OCI-LY7 (cell line): ENCODE results near the gene UGT3A2. TPM values are rescaled to one million over a fixed set of nuclear protein-coding genes. Genes with fewer than 3 reads are reported as not detected.
A peak's percentile ranks its signal among the peaks of the same experiment; 100 is the strongest.

Source experiments
- BruUV-seq: library from RNA; stranded (reverse); fragments of 400-500 nt; replicated peaks from 2 replicates; lab custom pipeline; 2021; lab: Mats Ljungman, UMichigan
- CTCF ChIA-PET: fragments of 300-600 bp; sonication (Branson Sonifier 250); formaldehyde crosslinking; loops from one replicate; lab custom pipeline; 2022; ENCODE audit warnings: antibody characterized with exemption; ENCODE audit not compliant: unreplicated experiment; lab: Charles Lee
- POLR2A ChIA-PET: fragments of 300-600 bp; sonication (Branson Sonifier 250); formaldehyde crosslinking; loops from one replicate; lab custom pipeline; 2022; ENCODE audit warnings: antibody characterized with exemption; lab: Charles Lee
- DNase-seq: peaks from one replicate; pipeline ENCODE4 v3.0.0-alpha.2; 2015; ENCODE audit warnings: low spot score
- H2AFZ ChIP-seq: fragments of 200-600 bp; sonication (generic), shearing (Covaris generic); 2 replicates; pipeline ENCODE4 v1.6.1; 2014; ENCODE audit warnings: mild to moderate bottlenecking, antibody characterized with exemption, low read length, moderate library complexity
- H3K27ac ChIP-seq: fragments of 200-600 bp; sonication (generic); 2 replicates; pipeline ENCODE4 v1.5.1; 2014; ENCODE audit warnings: mixed run types, low read depth, mild to moderate bottlenecking, moderate library complexity, low read length, inconsistent platforms; ENCODE audit not compliant: poor library complexity, severe bottlenecking
- H3K36me3 ChIP-seq: fragments of 200-600 bp; sonication (generic); 2 replicates; pipeline ENCODE4 v1.6.1; 2014; ENCODE audit warnings: mild to moderate bottlenecking, antibody characterized with exemption, low read length, moderate library complexity, mixed read lengths; ENCODE audit not compliant: insufficient read depth
- H3K4me1 ChIP-seq: fragments of 200-600 bp; sonication (generic); 2 replicates; pipeline ENCODE4 v1.5.1; 2014; ENCODE audit warnings: mild to moderate bottlenecking, low read length; ENCODE audit not compliant: insufficient read depth, poor library complexity, severe bottlenecking
- H3K4me2 ChIP-seq: fragments of 200-600 bp; sonication (generic); 2 replicates; pipeline ENCODE4 v1.6.1; 2014; ENCODE audit warnings: mild to moderate bottlenecking, low read length
- H3K4me3 ChIP-seq: fragments of 200-600 bp; sonication (generic); 2 replicates; pipeline ENCODE4 v1.5.1; 2014; ENCODE audit warnings: mild to moderate bottlenecking, low read depth, low read length; ENCODE audit not compliant: poor library complexity, severe bottlenecking
- H3K79me2 ChIP-seq: fragments of 200-600 bp; sonication (generic); 2 replicates; pipeline ENCODE4 v1.6.1; 2016; ENCODE audit warnings: low read depth, mild to moderate bottlenecking, low read length, moderate library complexity, mixed read lengths; ENCODE audit not compliant: insufficient read depth
- H3K9me2 ChIP-seq: fragments of 200-600 bp; sonication (generic); 2 replicates; pipeline ENCODE4 v1.6.1; 2016; ENCODE audit warnings: mild to moderate bottlenecking, low read length, mixed read lengths; ENCODE audit not compliant: insufficient read depth
- H3K9me3 ChIP-seq: fragments of 200-600 bp; sonication (generic); 2 replicates; pipeline ENCODE4 v1.6.1; 2014; ENCODE audit warnings: mild to moderate bottlenecking, mixed run types, low read length, mixed read lengths
- H4K20me1 ChIP-seq: fragments of 200-600 bp; sonication (generic); 2 replicates; pipeline ENCODE4 v1.6.1; 2014; ENCODE audit warnings: mild to moderate bottlenecking, antibody characterized with exemption, low read length, moderate library complexity, mixed read lengths; ENCODE audit not compliant: insufficient read depth
- EZH2phosphoT487 ChIP-seq: fragments of 200-600 bp; sonication (generic); IDR thresholded peaks from 2 replicates; pipeline ENCODE4 v1.6.1; 2018; ENCODE audit warnings: low read depth, borderline replicate concordance, mild to moderate bottlenecking, mixed run types, antibody characterized with exemption, low read length, moderate library complexity, mixed read lengths
- intact Hi-C: fragments of 100-400 bp; cut with micrococcal nuclease; formaldehyde crosslinking; loops from one replicate; pipeline ENCODE4 v1.10.0; 2022; ENCODE audit not compliant: unreplicated experiment
- total RNA-seq, 2 experiments: library from RNA; depleted of rRNA in 1 of 2; stranded (reverse); fragments of >200 nt in 1 of 2; shearing (Covaris generic) in 1 of 2; gene quantifications; 2 replicates each; pipeline ENCODE4 v1.2.3, GENCODE V29; 2014 to 2022
- TF ChIP-seq, protein P1 (sequence below): fragments of 200-600 bp; sonication (generic); conservative IDR thresholded peaks from 2 replicates; pipeline ENCODE4 v1.5.1; 2014; ENCODE audit warnings: mild to moderate bottlenecking, antibody characterized with exemption, low read length, moderate library complexity, mixed read lengths

Gene UGT3A2
- total RNA-seq, 2 experiments from 2014 or later, result 0.13 TPM; not detected in 1

DNA sequence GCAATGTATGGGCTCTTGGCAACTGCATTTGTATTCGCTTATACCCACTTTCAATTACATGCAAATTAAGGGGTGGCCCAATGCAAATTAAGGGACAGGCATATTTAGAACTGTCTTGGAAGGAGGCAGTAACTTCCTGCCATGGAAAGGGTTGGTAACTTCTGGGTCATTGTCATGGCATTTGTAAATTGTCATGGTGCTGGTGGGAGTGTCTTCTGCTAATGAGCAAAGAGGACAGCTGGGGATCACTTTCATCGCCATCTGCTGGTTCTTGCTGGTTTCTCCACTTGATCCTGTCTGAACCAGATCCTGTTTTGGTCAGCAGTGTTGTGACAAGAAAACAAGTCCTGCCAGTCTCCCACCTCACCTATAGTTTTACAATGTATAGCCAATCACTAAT, 23.3 kb upstream of the UGT3A2 start:
- H3K4me1 ChIP-seq, result no peaks in the 10 kb centered on the region
- no peak overlapping the region for H3K4me2 ChIP-seq
- ChIA-PET POLR2A (interaction anchor here (0.7 kb wide), 1 partner anchor 264 kb away, joined by 4 read pairs; no protein-coding TSS in a partner anchor), CTCF (interaction anchor here (1.3 kb wide), 1 partner anchor 11 kb away, joined by 4 read pairs; no protein-coding TSS in a partner anchor)
- H3K9me2 ChIP-seq, result no peaks in the 10 kb centered on the region
- no TSS peak for BruUV-seq
- TF ChIP-seq, protein P1, sequence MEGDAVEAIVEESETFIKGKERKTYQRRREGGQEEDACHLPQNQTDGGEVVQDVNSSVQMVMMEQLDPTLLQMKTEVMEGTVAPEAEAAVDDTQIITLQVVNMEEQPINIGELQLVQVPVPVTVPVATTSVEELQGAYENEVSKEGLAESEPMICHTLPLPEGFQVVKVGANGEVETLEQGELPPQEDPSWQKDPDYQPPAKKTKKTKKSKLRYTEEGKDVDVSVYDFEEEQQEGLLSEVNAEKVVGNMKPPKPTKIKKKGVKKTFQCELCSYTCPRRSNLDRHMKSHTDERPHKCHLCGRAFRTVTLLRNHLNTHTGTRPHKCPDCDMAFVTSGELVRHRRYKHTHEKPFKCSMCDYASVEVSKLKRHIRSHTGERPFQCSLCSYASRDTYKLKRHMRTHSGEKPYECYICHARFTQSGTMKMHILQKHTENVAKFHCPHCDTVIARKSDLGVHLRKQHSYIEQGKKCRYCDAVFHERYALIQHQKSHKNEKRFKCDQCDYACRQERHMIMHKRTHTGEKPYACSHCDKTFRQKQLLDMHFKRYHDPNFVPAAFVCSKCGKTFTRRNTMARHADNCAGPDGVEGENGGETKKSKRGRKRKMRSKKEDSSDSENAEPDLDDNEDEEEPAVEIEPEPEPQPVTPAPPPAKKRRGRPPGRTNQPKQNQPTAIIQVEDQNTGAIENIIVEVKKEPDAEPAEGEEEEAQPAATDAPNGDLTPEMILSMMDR, result peak; percentile 71
- no peak for TF ChIP-seq EZH2phosphoT487
- no peaks in the 10 kb centered on the region for H3K36me3 ChIP-seq
- H4K20me1 ChIP-seq, result no peaks in the 10 kb centered on the region
- no peaks in the 10 kb centered on the region for H3K9me3 ChIP-seq
- intact Hi-C loops, result no loop called here
- no peak overlapping the region for H3K4me3 ChIP-seq
- no peaks in the 10 kb centered on the region for H3K79me2 ChIP-seq
- peak; percentile 32 for DNase-seq
- no peak overlapping the region for H3K27ac ChIP-seq
- H2AFZ ChIP-seq, result no peak overlapping the region

DNA sequence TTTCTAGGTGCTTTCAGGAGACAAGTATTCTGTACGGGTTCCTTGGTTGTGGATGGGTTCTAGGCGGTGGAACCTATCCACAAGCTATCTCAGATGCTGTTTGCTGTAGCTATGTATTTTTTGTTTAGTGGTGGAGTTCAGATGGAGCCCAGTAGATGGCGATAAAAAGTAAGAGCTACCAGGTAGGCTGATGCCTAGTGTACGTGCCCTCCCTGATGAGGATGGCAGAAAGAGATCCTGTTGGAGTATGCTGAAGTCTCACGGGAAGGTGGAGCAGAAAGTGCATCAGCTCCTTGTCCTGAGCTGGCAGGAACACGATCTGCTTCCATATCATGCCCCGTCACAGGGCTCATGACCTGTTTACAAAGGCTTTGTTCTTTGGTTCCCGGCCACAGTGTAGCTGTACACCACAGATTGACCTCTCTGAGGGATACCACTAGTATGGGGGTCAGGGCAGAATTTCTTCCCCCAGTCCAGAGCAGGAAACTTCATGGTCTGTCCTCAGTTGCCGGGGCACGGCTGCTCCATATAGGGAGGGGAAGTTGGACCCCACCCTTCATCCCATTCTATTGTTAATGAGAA, 12.6 kb upstream of the UGT3A2 start:
- Histone ChIP-seq H3K4me1 (no peaks in the 10 kb centered on the region), H4K20me1 (no peaks in the 10 kb centered on the region), H3K4me3 (no peak overlapping the region), H3K79me2 (no peaks in the 10 kb centered on the region), H3K27ac (no peak overlapping the region), H3K9me3 (no peaks in the 10 kb centered on the region), H3K4me2 (no peak overlapping the region), H3K36me3 (no peaks in the 10 kb centered on the region), H3K9me2 (no peaks in the 10 kb centered on the region), H2AFZ (0 out of 2 replicates have a peak overlapping the region, but pooled peaks have one; percentile 5)
- CTCF ChIA-PET, result interaction anchor here (0.6 to 1.5 kb wide), 7 partner anchors 9 to 228 kb away, joined by 3 to 7 read pairs (median 5); partner anchors contain the start of gene NADK2
- intact Hi-C loops, result loop anchor here (1.0 to 5.0 kb wide), 3 partner anchors 226 to 428 kb away; no protein-coding TSS in a partner anchor
- no peak for TF ChIP-seq EZH2phosphoT487
- TF ChIP-seq, protein P1, result peak; percentile 87
- no TSS peak for BruUV-seq
- POLR2A ChIA-PET, result interaction anchor here (0.6 to 1.1 kb wide), 7 partner anchors 8 to 336 kb away, joined by 3 to 4 read pairs (median 3); no protein-coding TSS in a partner anchor
- DNase-seq, result peak; percentile 63

DNA sequence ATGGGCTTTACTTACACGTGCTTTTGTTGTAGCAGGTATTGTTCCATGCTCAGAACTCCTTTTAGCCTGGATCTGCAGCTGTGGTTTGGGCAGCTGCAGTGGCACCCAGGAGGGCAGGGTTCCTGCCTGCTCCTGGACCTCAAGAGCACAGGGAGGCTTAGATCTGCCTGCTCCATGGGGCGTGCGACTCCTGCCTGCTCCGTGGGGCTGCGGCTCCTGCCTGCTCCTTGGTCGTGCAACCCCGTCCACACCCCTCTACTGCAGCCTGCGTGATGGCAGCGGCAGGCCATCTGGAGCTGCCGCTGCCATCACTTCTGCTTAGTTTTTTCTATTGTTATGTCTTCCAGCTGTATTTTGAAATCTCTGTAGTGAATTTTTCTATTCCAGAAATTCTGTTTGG, 11.7 kb upstream of the UGT3A2 start:
- POLR2A ChIA-PET, result interaction anchor here (0.6 to 1.1 kb wide), 6 partner anchors 7 to 337 kb away, joined by 3 to 4 read pairs (median 3); no protein-coding TSS in a partner anchor
- Histone ChIP-seq H3K9me3 (no peaks in the 10 kb centered on the region), H3K4me2 (no peak overlapping the region), H4K20me1 (no peaks in the 10 kb centered on the region), H3K9me2 (no peaks in the 10 kb centered on the region), H2AFZ (no peak overlapping the region), H3K79me2 (no peaks in the 10 kb centered on the region), H3K27ac (no peak overlapping the region), H3K4me1 (no peaks in the 10 kb centered on the region), H3K36me3 (no peaks in the 10 kb centered on the region), H3K4me3 (no peak overlapping the region)
- CTCF ChIA-PET, result interaction anchor here (0.6 to 1.5 kb wide), 6 partner anchors 8 to 229 kb away, joined by 3 to 6 read pairs (median 4); no protein-coding TSS in a partner anchor
- no peak for DNase-seq
- intact Hi-C loops, result loop anchor here (5.0 kb wide), 2 partner anchors 319 to 429 kb away; no protein-coding TSS in a partner anchor
- no TSS peak for BruUV-seq
- no peak for TF ChIP-seq EZH2phosphoT487
- TF ChIP-seq, protein P1, result no peak
